Suprapubic skin (tissue), 4 donors: ENCODE results near the gene CCNB2.

Source experiments
- POLR2A ChIP-seq, 2 donors: fragments of 450-650 bp; IDR thresholded peaks; one replicate each; pipeline ENCODE4 v1.6.1; 2017; ENCODE audit warnings: antibody characterized with exemption in 2 of 2, mild to moderate bottlenecking in 2 of 2, moderate library complexity in 2 of 2
- POLR2AphosphoS5 ChIP-seq, 3 donors: sonication (generic); formaldehyde crosslinking; IDR thresholded peaks; one replicate each; pipeline ENCODE4 v1.6.1; 2017; ENCODE audit warnings: antibody characterized with exemption in 3 of 3
- TF ChIP-seq, protein P1 (sequence below), 2 donors: fragments of 200-600 bp in 1 of 2; fragments of 450-650 bp in 1 of 2; sonication (generic) in 1 of 2; IDR thresholded peaks; one replicate each; pipeline ENCODE4 v1.5.1; 2016 to 2019; ENCODE audit warnings: antibody characterized with exemption in 2 of 2, mild to moderate bottlenecking in 1 of 2, moderate library complexity in 1 of 2

DNA sequence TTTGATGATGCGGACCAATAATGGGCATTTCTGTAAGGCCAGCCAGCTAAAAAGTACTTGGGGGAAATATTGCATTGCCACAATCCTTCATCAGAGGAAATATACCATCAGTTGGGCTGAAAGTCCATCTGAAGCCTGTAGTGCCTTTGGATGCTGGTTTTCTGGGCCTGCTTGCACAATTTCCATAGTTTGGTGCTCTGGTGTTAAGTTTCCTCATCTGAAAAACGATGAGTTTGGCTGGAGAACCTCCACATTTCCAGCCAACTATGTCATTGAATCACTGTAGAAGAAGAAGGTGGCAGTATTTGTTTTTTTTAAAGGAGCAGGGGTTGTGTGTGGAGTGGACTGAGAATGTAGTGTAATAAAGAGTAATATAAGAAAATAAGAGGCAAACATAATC is 10.1 kb downstream of the CCNB2 start:
- TF ChIP-seq, protein P1, sequence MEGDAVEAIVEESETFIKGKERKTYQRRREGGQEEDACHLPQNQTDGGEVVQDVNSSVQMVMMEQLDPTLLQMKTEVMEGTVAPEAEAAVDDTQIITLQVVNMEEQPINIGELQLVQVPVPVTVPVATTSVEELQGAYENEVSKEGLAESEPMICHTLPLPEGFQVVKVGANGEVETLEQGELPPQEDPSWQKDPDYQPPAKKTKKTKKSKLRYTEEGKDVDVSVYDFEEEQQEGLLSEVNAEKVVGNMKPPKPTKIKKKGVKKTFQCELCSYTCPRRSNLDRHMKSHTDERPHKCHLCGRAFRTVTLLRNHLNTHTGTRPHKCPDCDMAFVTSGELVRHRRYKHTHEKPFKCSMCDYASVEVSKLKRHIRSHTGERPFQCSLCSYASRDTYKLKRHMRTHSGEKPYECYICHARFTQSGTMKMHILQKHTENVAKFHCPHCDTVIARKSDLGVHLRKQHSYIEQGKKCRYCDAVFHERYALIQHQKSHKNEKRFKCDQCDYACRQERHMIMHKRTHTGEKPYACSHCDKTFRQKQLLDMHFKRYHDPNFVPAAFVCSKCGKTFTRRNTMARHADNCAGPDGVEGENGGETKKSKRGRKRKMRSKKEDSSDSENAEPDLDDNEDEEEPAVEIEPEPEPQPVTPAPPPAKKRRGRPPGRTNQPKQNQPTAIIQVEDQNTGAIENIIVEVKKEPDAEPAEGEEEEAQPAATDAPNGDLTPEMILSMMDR (IDR thresholded peaks at IDR 0.05): no peak
- TF ChIP-seq POLR2A (IDR thresholded peaks at IDR 0.05): no peak
- no peak for TF ChIP-seq POLR2AphosphoS5 (IDR thresholded peaks at IDR 0.05)
